ENCODE data around the gene CHL1.

GRCh38 chr3:294096-294495 lies 97.5 kb downstream of the CHL1 start:
- no peak for TF ChIP-seq POLR2AphosphoS5 (IDR thresholded peaks at IDR 0.05; ENCODE audit: borderline replicate concordance, low read depth, low read length)
- TF ChIP-seq EZH2 (IDR thresholded peaks at IDR 0.05) = no peak
